HTERT RPE-1 (cell line): ENCODE data around the gene FAM229B.
"Not testable (repeated sequence)": the region's sequence is repeated elsewhere in the genome, so short reads cannot be mapped to it uniquely, and the experiment has no call there.

Experiments used
- in situ Hi-C: fragments of 300-500 bp; cut with MboI; formaldehyde crosslinking; loops from 4 replicates; pipeline ENCODE4 v1.14.3; 2020; ENCODE audit warnings: low sequenced_read_pairs

The FAM229B gene

GRCh38 chr6:112087136-112087911, at the start of gene FAM229B, which contains the start of gene TUBE1:
TSS of gene FAM229B (plus strand) at chr6:112087591. CDS start at chr6:112099284, 11,693 bp downstream.
TSS of gene TUBE1 (minus strand) at chr6:112087482. CDS start at chr6:112087434, 48 bp downstream.
- in situ Hi-C loops = no loop called here

DNA sequence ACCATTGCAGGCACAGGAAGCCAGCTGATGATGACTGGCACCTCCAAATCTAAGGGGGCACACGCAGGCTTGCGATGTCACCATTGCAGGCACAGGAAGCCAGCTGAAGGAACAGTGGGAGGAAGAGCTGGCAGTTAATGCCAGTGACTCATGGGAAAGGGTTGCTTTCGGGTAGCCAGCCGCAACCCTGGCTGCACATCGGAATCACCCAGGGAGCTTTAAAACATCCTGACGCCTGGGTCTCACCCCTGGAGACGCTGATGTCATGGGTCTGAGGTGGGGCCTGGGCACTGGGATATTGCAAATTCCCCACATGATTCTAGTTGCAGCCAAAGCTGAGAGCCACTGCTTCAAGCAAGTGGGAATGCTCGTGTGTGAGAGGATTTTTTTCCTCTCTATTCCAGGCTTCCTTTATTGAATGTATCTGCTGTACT, 49.6 kb upstream of the FAM229B start:
- in situ Hi-C loops = no loop called here

DNA sequence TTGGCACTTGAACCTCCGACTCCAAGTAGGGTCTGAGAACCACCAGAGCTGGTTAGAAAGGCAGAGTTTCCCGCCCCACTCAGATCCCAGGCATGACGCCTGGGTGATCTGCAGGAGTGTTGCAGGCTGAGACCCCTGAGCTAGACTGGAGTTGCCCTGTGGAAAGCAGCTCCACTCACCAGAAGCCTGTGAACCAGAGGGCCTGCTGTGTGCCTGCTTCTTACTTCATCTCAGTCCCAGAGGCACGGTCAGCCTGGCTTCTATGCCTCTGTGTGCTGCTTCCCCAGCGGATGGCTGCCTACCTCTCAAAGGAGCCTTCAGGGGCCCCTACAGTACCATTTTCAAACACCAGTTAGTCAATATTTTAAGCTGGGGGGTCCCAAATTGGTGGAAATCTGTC, 49.1 kb upstream of the FAM229B start:
- in situ Hi-C loops = no loop called here

GRCh38 chr6:112038756-112039430, 48.5 kb upstream of the FAM229B start:
- in situ Hi-C loops = no loop called here

GRCh38 chr6:112039431-112039770, 48.0 kb upstream of the FAM229B start:
- in situ Hi-C loops = no loop called here

DNA sequence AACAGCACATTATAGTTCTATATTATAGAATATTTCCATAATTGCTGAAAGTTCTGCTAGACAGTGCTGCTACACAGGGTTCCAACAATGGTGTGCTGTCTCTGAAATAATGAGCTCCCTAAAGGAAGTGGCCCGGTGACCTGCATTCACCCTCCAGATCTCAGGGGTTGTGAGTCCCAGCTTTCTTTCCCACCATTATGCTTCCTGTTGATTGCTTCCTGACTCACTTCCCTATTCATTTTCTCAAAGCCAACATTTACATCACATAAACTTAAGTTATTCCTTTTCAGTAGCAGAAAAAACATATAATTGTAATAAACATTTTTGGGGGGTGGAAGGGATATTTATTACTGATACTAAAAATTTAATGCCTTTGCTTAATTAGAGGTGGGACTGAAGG, 46.4 kb upstream of the FAM229B start:
- in situ Hi-C loops = no loop called here

DNA sequence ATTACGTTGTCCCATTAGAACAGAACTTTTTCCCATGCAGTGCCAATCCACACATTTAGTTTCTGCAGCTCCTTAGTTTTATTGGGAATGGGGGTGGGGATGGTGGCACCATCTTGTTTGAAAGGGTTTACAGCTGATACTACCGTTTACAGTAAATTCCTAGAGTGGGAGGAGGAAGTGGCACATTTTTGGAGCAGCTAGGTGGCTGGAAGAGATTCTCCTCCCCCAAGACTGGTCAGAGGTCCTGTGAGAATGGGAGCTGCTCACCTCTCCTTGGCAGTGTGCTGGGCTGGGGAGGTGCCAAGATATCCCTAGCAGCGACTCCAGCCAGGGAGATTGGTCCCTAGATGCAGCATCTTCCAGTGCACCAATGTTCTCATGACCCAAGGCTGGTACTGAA, 45.9 kb upstream of the FAM229B start:
- in situ Hi-C loops = no loop called here

DNA sequence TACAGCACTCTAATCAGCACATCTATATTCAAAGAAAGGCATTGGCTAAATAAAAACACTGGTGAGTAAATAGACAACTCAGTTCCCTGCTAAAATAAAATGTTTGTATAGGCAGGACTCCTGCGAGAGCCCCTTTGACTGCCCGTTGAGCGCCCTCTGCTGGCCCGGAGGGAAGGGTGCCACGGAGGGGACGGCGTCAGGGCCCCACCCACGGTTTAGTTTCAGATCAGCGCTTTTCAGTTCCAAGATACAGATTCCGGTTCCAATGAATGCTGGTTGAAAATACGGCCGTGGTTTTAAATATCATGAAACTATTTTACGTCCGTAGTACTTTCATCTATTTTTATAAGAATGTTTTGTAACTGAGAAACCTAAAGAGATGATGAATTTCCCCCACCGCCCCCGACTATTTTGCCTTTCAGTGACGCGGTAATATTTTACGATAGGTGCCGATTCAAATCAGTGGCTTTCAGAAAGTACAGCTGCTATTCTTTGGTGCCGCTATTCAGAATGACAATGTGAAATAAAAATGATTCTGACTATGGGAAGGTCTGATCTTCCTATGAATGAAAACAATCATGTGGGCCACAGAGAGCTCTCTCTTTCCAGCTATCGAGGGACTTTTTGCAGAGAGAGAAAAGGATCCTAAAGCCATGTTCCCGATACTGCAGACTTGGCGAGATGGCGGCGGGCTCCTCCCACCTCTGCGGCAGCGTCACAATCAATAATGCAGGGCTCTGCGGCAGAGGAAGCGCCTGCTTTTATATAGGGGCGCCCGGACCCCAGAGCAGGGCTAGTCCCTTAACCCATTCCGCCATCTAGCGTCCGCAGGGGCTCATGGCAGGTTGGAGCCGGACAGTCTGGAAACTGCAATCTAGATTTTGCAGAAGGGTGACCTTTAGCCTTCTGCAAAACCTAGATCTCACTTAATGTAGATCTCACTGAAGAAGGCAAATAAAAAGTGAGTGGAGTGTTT, 44.1 kb upstream of the FAM229B start:
- in situ Hi-C loops = no loop called here

- in situ Hi-C loops = no loop called here
Measured at GRCh38 chr6:112044196-112044595, 43.2 kb upstream of the FAM229B start.

DNA sequence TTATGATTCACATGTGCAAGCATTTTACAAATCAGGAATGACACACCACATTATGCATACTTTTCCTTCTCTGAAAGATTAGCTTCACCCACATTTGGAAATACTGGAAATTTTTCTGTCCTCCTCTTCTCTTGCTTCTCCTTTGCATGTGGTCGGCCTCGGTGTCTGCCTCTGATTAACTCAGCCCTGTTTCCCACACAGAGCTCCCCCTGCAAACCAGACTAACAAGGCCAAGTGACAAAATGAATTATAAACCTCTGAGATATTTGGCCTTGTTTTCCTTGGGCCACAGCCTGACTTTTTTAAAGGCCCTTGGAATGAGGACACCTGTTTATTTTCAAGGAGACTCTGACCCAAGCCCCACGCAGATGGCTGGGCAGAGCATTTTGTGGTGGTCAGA, 42.5 kb upstream of the FAM229B start:
- in situ Hi-C loops = no loop called here

- in situ Hi-C loops = not testable (repeated sequence)
Measured at GRCh38 chr6:112047523-112047922, 39.9 kb upstream of the FAM229B start.

DNA sequence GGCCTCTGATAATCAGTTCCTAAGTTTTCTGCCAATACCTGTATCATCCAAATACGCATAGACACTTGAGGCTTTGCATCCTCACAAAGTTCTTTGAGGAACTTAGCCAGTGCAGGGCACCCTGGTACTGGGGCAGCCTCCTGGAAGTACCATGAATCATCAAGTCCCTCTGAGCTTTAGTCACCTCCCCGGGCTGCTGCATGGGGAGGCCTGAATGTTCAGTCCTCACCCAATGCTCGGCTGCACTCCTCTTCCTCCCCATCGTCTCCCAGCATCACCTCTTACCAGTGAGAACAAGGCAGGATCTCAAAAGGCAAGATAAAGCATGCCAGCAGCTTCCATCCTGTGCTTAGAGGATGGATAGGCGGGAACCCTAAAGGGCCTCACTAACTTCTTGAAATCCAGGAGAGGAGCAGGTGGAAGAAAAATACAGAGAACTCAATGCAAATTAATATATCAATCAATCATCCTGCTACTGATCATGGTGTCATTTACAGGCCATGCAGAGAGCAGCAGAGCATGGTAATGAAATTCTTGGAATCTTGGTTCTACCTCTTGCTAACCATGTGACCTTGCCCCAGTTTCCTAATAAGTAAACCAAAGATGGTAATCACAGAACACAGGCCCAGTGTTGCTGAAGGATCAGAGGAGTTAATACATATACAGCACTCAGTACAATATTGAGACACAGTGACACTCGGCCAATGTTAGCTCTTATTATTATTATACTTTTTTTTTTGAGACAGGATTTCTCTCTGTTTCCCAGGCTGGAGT, 38.2 kb upstream of the FAM229B start:
- in situ Hi-C loops = no loop called here

DNA sequence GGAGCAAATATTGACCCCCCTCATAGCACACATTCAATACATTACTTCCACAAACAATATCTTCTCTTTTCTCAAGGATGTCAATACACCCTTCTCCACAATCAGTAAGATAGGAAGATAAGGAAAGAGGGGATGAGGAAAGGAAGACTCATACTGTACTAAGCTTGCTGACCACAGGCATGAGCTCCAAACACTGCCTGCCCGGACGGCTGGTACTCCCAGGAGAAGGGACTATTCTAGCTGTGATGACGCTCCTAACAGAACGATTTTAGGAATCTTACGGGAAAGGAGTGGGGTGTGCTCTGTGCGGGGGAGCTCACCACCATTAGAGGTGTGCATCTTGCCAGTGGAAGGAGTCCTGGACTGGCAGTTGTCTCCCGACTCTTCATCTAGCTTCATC, 37.4 kb upstream of the FAM229B start:
- in situ Hi-C loops = no loop called here

- in situ Hi-C loops = no loop called here
Measured at GRCh38 chr6:112050429-112050828, 37.0 kb upstream of the FAM229B start.

- in situ Hi-C loops = not testable (repeated sequence)
Measured at GRCh38 chr6:112051251-112051740, 36.1 kb upstream of the FAM229B start.

DNA sequence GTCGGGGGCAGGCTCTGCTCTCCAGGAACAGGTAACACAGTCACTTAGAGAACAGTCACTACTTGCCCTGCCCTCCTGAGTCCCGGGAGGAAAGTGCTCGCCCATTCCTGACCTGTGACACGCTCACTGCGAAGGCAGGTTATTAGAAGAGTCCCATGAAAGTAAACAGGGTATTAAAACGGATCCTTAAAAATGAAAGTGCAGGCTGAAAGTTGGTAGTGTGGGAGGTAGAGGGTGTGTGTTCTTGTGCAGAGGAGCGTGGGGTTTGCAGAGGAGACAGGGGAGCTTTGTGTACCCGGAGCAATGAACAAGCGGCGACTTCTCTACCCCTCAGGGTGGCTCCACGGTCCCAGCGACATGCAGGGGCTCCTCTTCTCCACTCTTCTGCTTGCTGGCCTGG, 33.4 kb upstream of the FAM229B start, which contains the start of gene CCN6:
Gene CCN6 (plus strand): TSS at position 104 of the 400 bp plus-strand sequence. CDS start 254 bp downstream, at position 358.
- in situ Hi-C loops = no loop called here

DNA sequence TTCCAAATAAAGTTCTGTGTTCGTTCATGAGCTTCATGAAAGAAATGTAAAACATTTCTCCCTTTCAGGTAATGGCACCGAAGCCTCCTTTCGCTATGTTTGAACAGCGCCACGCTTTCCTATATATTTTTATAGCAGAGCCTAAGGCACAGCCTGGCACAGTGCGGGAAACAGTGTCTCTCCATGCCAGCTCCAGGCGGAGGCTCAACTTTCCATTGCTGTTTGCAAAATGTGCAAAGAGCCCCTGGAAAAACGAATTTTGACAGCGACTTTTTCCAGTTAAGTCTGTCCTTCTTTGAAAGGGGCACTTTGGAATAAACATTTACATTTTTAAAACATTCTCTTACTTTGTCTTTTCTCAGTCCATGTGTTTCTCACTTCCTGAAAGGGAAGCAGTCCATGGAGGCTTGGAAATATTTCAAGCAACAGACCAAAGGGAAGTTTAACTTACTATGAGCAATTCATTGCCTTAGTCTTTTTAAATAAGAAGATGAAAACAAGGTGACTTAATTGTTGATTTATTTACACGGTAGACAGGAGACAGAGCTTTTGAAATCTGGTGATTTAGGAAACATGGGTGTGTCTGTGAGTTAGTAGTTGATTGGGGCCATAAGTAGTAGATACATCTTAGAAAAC, 32.7 kb upstream of the FAM229B start:
- in situ Hi-C loops = no loop called here

GRCh38 chr6:112058243-112059032, 29.0 kb upstream of the FAM229B start:
- in situ Hi-C loops = no loop called here

DNA sequence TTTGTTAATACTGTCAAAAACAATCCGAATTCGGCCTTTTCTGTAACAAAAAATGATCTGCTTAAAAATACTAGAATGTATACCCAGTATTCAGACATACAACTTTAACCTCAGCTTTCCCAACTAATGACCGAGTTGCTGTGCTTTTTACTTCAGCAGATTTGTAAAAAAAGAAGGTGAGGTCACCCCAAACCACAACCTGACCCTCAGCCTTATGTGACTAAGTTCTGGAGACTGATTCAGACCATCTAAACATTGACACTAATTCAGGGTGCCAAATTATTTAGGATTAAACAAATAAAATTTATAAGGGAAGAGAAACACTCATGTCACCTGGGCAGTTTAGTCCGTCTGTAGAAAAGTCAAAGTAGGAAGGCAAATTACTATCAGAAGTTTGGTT, 25.8 kb upstream of the FAM229B start:
- in situ Hi-C loops = no loop called here
